ENCODE data around the gene ARHGAP21.

ARHGAP21 gene

DNA sequence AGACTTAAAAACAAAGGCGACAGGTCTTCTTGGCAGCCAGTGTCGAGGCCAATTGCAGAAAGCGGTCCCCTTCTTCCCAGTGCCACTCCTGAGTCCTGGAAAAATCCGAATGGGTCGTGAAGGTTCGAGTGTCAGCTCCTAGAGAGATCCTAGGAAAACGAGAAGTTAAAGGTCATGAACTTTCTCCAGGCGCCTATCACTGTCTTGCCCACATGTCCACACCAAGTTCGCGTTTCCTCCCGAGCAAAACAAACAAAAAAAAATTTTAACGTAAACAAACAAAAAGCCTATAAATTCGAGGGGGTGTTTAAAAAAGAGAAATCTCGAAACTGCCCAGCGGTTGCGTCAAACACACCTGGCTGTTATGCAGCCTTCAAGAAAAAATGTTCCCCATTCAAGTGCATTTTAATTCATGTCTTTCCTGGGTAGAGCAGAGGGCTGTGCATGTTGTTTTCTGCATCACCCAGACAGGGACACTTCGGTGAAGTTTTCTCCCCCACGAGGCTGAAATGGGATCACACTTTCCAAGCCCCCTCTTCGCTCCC lies 1.5 kb downstream of the ARHGAP21 start:
- DNase-seq: no peak

DNA sequence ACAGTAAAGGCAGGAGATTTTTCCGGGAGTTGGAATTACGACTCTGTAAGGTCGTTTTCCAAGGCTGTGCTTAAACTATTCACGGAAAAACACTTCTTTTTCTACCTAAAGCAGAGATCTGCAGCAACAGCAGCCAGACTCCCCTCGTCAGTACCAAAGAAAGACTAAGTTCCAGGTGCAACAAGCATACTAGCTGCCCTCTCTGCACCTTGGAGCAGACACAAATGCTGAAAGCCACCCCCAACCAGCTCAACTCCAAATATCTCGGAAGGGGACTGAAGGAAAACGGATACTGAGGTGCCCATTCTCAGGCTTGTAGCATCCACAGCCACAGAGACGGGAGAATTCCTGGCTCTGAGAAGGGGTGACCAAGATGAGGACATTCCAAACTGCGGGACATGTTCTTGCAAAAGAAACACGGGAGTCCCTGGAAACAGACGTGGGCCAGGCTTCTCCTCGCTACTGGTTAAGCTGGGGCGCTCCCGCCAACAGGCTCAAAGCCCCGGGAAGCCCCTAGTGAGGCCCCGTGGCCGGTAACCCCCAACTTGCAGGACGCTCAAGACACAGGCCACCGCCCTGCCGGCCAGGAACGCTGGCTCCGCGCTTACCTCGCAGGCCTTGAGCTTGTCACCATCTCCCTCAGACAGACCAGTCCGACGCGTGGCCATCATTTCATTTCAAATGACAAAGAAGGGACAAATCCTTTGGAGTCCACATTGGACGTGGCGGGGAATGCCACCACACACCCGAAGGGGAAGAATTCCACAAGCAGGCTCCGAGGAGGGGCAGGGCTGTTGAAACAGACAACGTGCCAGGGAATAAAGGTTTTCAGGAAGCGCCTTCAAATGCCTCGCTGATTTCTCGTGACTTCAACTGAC lies 2.2 kb downstream of the ARHGAP21 start:
- DNase-seq: no peak

DNA sequence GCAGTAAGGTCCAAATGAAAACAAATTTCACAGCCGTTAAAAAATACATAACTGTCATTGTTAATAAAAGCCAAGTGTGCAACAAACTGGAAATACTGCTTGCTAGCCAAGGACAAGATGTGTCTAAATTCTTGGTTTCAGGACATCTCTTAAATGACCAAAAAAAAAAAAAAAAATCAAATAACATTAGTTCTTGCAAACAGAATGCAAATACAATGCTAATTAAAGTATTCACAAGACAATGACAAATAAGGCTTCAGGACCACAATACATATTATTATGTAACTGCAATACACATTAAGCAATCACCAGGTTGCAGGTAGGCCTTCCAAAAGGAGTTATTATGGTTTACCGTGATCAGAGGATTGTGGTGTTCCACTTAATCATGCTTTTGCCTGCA lies 3.6 kb downstream of the ARHGAP21 start:
- no peak for DNase-seq

DNA sequence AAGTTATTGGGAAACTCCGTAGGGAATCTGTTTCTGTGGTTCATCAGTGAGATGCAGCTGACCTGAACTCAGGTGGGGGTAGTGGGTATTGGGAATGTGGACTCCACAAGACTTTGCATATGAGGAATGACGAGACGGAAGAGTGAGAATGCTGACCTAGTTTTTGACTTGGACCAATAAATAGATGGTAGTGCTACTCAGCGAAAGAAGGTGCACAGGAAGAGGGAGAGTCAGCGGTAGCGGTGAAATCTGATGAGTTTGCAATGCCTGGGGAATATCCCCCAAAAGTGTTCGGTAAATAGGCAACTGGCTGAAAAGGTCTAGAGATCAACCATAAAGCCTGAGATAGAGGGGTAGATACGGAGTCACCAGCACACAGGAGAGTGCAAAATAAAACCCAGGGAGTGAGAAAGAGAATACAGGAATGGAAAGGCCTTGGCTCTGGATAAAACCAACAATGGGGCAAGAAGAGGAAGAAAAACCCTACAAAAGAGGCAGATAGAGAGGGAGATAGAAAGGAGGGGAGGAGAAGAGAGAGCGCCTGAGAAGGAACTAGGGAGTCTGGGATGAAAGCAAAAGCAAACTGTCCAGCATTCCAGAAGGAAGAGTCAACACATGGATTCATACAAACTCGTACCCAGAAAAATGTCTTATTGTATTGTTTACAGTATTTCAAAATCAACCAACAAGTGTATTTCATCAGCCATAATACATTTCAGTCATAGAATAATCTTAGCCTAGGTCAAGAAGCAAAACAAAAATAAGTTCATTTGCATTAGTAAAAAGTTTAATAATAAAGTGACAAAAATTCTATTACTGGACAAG lies 5.4 kb downstream of the ARHGAP21 start:
- no peak for DNase-seq

DNA sequence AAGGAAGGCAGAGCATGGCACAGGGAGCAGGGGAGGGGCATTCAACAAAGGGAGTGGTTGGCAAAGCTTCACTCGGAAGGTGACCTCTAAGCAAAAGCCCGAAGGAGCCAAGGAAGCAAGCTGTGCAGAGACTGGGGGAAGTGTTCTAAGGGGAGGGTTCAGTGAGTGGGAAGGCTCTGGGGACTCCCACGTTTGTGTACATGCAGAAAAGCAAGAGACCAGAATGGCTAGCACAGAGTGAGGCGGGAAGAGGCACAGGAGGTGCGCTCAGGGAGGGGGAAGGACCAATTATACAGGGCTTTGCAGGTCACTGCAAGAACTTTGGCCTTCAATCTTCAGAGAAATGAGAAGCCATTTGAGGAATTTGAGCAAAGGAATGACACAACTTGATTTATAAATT lies 7.4 kb downstream of the ARHGAP21 start:
- DNase-seq: no peak

DNA sequence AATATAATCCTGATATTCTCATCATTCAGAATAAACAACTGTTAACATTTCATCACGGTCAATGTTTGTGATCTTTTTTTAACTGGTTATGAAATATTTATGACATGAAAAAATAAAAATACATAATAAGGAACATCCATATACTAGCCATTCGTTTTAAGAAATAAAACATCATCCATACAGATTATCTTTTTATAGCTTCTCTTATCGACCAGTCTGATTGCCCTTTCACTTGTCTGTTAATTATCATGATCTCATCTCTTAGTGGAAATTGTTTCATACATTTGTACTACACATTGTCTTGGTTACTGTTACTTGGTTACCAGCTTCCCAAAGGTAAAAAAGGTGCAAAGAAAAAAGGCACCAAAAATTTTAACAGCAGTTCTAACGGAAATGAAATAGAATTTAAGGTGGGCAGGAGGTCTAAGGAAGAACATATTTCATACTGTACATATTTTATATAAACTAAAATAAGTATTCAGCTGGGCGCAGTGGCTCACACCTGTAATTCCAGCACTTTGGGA lies 8.4 kb downstream of the ARHGAP21 start:
- DNase-seq: no peak

DNA sequence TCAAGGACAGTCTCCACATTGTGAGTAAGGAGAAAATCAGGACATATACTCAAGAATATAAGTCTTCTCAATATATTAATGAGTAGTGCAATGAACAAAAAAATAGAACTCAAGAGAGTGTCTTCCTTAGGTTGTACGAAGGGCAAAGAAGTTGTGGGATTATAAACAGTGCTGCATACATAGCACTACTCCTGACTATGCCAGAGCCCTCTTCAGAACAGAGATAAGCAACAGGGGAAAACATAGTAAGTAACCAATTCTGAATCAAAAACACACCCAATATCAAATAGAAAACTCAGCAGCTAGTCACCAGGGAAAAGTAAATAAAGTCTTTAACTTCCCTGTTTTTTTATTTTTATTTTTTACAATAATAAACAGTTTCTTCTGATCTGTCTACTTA lies 10.6 kb downstream of the ARHGAP21 start:
- no peak for DNase-seq

DNA sequence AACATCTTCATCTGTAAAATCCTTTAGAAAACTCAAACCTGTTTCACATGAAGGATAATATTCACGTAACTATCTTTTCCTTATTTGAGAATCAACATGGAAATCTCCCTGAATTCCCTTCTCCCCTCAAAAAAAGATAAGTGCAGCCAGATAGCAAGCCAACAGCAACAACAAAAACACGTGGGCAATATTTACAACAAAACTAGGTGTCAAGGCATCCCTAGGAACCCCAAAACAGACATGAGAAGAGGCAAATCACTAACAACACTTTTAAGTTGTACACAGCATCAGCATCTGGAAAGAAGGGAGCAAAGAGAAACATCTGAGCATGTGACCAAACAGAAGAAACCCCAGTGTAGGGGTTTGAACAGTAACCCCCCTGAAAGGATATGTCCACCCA lies 12.2 kb downstream of the ARHGAP21 start:
- no peak for DNase-seq

DNA sequence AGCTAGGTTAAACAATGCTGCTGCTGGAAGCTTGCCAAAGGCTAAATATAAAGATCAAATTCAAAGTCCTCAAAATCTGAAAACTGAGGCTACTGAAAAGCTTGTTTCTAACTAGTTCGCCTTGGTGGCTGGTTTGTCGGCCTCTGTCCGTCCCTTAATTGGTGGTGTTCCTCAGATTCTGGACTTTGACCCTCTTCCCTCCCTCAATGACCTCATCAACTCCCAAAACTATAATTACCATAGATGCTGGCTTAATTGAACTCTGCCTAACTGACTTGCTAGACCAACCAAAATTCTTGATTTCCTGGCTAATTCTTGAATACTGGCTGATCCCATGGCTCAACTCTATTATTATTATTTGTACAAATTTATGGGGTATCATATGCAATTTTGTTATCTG lies 15.6 kb downstream of the ARHGAP21 start:
- no peak for DNase-seq

DNA sequence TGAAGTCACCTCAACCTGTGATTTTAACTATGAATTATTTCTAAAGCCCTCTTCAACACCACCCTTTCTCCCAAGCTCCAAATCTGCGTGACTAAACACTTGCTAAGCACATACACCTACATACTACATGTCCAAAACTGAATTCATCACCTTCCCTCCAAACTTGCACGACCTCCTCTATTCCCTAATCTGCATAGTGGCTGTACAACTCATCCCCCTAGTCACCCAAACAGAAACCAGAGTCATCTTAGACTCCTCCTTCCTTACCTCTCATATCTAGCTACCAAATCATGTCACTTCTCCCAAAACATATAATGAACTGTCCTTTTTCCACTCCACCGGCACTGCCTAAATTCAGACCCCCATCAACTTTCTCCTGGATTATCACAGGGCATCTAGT lies 16.2 kb downstream of the ARHGAP21 start:
- DNase-seq: no peak

DNA sequence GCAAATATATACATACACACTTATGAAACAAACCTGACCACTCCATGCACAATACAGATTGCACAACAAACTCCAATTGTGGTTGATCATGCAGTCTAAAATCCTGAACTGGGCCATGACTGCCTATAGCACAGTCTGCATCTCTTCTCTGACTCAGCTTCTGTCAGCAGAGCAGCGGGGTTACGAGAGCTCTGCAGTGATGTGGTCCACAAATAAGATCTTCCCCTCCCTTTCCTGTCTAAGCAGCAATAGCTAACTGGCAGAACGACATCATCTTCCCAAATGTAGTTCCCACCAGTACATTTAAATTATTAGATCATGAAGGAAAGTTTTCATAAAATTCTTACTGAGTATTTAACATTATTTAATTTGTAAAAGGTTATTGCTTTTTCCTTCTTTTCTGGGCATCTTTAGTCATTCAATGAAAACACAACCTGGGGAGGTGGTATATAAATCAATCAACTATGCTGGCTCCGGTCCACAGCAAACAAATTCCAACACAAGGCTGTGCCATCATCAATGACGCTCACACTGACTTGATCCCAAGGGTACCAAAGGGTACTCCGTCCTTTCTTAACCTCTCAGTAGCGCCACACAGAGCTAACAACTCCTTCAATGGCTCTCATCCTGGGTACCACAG lies 17.1 kb downstream of the ARHGAP21 start:
- no peak for DNase-seq

DNA sequence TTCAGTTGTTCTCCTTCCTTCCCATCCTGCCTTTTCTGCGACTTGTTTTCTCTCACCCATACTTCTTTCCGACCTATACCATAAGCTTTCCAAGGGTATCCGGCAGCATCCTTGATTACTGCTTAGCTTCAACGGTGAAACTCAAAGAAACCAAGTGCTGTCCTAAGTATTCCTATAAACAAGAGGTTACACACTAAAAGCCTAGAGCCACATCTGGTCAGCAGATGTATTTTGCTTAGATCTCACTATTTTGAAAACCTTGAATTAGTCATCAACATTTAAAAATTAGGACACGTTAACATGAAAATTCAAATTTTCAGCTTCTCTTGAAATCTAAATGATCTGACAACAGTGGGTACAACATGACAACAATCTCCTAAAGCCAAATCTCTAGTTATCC lies 20.0 kb downstream of the ARHGAP21 start:
- no peak for DNase-seq

DNA sequence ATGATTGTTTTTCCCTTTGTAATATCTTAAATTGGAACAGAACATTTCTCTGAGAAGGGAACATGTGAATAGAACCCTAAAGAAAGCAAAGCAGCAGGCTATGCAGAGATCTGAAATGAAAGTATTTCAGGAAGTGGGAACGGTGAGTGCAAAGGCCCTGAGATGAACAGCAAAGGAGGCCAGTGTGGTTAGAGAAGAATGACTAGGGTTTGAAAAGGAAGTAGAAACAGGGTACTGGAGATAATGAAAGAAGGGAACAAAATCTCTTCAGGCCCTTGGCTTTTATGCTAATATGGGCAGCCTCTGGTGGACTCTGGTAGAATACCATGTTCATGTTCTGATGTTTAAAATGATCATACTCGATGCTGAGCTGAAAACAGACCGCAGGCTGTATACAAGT lies 22.2 kb downstream of the ARHGAP21 start:
- DNase-seq: no peak

DNA sequence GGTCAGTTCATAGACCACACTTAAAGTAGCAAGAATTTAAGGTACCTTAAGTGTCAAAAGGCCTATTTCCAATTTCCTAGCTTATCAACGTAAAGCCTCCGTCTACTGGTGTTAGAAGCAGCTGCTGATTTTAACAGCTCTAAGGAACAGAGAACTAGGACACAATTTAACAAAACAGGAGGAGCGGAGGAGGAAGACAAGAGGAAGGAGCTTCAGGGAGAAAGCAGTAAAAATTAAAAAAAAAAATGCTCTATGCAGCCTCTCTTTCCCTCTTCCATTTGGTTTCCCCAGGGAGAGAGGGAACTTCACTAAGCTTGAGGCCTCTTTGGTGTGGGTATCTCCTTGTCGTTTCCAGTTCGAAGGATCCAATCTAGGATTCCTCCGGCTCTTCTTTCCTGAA lies 22.7 kb downstream of the ARHGAP21 start:
- no peak for DNase-seq

DNA sequence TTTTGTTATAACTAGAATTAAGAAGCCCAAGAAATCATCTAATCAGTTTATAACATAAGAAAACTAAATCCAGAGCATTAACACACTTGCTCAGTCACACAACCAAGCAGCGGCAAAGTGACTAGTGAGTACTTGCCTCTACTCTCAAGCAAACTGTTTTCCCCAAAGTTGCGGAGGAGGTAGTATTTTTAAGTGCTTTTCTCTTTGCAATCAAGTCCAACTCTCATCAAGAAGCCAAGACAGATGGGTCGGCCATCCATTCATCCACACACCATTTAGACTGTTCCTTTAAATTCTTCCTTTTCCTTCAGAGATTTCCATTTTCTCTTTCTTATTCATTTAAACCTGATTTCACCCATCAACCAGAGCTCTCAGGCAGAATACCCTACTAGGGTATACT lies 25.4 kb downstream of the ARHGAP21 start:
- DNase-seq: no peak

DNA sequence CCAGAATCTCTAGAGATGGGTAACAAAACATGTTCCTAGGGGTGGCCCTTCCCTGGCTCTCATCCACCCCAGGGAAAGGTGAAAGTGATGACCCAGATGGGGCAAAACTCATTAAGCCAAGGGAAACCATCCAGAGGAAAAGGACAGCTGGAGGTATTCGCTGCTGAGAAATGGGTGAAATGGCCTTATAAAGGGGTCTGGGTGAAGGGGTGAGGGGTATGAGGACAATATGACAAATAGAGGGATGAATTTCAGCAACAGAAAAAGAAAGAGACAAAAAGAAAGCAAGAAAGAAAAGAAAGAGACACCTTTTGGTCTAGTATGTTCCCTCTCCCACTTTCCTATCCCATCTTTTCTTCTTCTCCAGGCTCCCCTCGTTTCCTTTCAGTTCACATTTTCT lies 26.6 kb downstream of the ARHGAP21 start:
- no peak for DNase-seq

DNA sequence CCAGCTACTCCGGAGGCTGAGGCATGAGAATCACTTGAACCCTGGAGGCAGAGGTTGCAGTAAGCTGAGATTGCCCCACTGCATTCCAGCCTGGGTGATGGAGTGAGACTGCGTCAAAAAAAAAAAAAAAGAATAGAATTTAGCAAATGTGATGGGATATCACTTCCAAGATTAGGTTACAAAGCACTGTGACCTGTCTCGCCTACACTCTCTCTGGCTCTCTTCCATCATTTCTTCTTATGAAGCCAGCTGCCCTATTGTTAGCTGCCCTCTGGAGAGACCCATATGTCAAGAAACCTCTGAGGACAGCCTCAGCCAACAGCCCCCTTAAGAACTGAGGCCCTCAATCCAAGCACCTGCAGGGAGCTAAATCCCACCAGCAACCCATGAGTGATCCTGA lies 28.2 kb downstream of the ARHGAP21 start:
- DNase-seq: peak; percentile 21

DNA sequence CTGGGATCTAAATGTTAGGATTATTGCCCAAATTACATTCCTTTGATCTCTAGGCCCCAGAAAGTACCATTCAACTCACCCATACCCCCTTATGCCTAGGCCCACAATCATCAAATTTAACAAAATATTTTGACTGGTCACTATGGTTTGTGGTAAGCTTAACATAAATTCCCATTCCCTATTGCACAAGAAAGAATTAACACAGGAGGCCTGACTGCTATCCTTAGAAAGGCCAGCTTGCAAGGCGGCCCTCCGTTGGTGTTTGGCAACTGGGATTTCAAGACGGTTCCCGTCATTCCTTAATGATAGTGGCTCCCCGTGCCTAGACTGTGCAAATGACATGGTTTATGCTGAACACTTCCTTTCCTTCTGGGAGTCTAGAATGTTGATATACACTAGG lies 29.6 kb downstream of the ARHGAP21 start:
- no peak for DNase-seq

DNA sequence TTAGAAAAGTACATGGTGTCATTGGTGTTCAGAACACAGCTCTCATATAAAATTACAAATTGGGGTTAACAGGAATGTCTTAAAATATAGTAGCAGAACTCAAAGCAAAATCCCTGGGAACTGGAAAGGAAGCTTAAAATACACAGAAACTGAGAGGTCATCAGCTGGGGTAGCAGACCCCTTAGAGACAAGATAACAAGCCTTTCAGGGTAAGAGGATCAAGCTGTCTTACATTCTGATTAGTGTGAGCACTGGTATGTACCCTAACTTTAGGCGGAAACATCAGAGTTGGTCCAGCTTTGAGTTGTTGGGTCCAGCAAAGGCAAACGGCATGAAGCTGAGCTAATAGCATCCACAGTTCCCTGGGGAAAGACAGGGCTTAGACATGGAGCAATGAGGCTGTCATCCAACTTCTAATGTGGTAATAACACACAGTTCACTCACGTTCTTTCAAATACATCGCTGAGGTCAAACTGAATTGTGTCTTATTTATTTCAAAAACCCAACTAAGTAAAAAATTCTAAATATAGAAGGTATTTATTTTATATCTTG lies 32.6 kb downstream of the ARHGAP21 start:
- DNase-seq: no peak

DNA sequence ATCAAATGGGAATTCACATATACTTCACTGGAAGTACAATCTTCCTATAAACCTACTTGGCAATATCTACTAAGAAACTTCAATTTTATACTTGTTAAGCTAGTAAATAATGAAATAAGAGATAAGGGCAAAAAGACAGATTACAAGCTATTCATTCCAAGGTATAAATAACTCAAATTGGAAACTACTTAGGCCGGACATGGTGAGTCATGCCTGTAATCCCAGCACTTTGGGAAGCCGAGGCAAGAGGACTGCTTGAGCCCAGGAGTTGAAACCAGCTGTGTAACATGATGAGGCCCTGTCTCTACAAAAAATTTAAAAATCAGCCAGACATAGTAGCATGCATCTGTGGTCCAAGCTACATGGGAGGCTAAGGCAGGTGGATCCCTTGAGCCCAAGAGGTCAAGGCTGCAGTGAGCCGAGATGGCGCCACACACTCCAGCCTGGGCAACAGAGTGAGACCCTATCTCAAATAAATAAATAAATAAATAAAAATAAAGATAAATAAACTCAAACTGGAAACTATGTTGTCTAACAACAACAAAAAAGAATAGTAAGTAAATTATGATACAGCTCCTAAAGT lies 37.6 kb downstream of the ARHGAP21 start:
- DNase-seq: no peak

DNA sequence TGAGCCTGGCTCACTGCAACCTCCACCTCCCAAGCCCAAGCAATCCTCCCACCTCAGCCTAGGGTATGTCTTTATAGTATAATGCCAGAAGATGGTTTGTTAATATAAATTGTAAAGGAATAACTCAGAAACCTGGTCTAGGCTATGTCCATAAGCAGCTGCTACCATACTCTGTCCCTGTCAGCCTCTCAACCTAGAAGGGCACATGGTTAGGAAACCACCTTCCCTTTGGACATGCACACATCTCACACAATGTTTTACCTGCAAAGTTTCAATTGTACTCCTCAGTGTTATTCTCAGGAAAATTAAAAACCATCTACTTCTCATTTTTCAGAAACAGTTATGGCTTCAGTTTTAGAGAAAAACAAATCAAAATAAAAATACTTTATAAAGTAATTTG lies 40.1 kb downstream of the ARHGAP21 start:
- DNase-seq: no peak

DNA sequence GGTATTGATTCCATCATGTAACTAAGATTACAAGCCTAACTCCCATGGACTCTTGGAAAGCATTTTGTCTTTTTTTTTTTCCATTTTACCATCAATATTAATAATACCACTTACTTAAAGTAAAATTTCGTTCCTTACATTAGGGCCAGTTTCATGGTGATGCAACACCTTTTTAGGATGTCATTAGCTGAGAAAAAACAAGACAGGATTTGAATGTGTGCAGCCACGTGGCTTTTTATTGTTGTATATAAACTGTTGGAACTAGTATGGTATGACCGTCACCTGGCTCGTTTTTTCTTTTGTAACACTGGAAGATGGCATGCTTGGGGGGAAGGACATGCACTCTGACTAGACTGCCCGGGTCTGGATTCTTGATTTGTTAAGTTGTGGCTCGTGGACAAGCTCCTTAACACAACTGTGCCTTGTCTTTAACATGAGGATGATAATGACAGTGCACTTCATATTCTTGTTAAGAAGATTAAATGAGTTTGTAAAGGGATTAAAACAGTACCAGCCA lies 42.1 kb downstream of the ARHGAP21 start:
- no peak for DNase-seq
